ENCODE results near the gene AIFM2. TPM values are rescaled to one million over a fixed set of nuclear protein-coding genes. Genes with fewer than 3 reads are reported as not detected.
A peak's percentile ranks its signal among the peaks of the same experiment; 100 is the strongest.

AIFM2 gene
- total RNA-seq, 1 donor from 2014 or later, result 0.74 TPM

DNA sequence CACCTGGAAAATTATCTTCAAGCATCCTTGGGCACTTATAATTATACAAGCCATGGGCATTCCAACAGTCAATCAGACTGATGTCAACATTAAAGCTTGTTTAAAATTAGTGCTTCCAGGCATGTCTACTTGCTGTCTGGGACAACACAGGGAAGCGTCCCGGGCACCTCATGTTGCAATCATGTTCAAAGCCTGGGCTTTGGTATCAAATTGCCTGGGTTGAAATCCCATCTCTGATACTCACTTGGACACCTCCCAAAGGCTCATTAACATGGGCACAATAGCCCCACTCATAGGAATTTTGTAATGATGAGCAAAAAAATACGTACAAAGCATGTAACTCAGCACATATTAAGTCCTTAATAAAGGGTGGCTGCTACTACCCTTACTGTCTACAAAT lies 14.4 kb downstream of the AIFM2 start:
- Mint-ChIP-seq H3K27ac (ENCODE audit: unreplicated experiment) (no peak overlapping the region), H3K4me1 (ENCODE audit: low read depth, unreplicated experiment) (no peaks in the 10 kb centered on the region), H3K9me3 (ENCODE audit: unreplicated experiment) (no peaks in the 10 kb centered on the region), H3K27me3 (ENCODE audit: unreplicated experiment) (peaks cover 3% of the 10 kb centered on the region), H3K36me3 (ENCODE audit: unreplicated experiment) (no peaks in the 10 kb centered on the region), H3K4me3 (ENCODE audit: unreplicated experiment) (no peak overlapping the region)
- no peak for DNase-seq
- TF ChIP-seq, protein P1, sequence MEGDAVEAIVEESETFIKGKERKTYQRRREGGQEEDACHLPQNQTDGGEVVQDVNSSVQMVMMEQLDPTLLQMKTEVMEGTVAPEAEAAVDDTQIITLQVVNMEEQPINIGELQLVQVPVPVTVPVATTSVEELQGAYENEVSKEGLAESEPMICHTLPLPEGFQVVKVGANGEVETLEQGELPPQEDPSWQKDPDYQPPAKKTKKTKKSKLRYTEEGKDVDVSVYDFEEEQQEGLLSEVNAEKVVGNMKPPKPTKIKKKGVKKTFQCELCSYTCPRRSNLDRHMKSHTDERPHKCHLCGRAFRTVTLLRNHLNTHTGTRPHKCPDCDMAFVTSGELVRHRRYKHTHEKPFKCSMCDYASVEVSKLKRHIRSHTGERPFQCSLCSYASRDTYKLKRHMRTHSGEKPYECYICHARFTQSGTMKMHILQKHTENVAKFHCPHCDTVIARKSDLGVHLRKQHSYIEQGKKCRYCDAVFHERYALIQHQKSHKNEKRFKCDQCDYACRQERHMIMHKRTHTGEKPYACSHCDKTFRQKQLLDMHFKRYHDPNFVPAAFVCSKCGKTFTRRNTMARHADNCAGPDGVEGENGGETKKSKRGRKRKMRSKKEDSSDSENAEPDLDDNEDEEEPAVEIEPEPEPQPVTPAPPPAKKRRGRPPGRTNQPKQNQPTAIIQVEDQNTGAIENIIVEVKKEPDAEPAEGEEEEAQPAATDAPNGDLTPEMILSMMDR (IDR thresholded peaks at IDR 0.05; ENCODE audit: partially characterized antibody, unreplicated experiment), result no peak

DNA sequence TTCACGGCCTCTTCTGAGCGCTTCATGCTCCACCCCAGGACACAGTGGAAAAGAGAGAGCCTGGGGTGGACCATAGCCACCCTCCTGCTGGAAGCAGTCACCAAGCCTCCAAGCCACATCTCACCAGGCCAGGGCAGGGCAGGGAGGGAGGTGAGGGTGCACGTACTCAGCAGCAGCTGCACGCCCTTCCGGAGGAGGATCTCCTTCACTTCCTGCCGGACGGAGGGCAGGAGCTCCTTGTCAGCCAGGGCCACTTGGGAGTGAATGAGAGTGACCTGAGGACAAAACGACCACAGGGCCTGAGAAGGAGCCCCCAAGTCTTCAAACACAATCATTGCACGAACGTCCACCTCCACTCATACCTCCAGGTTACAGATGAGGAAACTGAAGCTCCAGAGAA lies 15.0 kb downstream of the AIFM2 start:
- peaks cover 4% of the 10 kb centered on the region for H3K36me3 Mint-ChIP-seq (ENCODE audit: unreplicated experiment)
- TF ChIP-seq, protein P1 (IDR thresholded peaks at IDR 0.05; ENCODE audit: partially characterized antibody, unreplicated experiment), result no peak
- no peaks in the 10 kb centered on the region for H3K9me3 Mint-ChIP-seq (ENCODE audit: unreplicated experiment)
- H3K4me3 Mint-ChIP-seq (ENCODE audit: unreplicated experiment), result no peak overlapping the region
- no peak for DNase-seq
- H3K27ac Mint-ChIP-seq (ENCODE audit: unreplicated experiment), result no peak overlapping the region
- H3K27me3 Mint-ChIP-seq (ENCODE audit: unreplicated experiment), result peaks cover 3% of the 10 kb centered on the region
- no peaks in the 10 kb centered on the region for H3K4me1 Mint-ChIP-seq (ENCODE audit: low read depth, unreplicated experiment)

DNA sequence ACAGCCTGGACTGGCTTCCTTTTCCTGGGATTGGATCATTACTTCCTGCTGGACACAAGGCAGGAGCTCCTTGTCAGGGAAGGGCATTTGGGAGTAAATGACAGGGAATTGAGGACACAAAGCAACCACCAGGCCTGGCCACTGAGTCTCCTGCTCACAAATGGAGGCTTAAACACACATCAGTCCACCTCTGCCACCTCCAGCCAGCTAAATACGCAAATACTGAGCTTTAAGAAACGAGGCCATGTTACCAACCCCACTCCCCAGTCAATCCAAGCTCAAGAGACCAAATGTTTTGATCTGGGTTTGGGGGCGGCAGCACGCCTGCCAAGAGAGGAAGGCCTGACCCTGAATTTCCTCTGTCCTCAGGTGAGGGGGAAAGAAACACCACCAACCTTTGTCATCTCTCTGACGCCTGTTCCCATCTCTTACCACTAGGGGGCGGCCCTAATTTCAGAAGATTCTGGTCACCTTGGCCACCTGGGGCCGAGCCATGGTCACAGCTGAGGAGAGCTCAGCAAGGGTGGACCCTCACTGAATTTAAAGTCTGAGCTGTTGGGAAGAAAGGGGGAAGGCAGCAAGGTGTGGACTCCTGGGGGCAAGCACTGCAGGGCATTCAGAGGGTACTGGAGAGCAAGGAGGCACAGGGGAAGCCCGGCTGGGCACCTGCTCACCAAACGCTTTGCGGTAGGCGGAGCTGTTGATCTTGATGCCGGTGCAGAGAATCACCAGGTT lies 16.5 kb downstream of the AIFM2 start:
- peak; percentile 65 for DNase-seq
- Mint-ChIP-seq H3K27ac (ENCODE audit: unreplicated experiment) (no peak overlapping the region), H3K36me3 (ENCODE audit: unreplicated experiment) (peaks cover 4% of the 10 kb centered on the region), H3K4me3 (ENCODE audit: unreplicated experiment) (no peak overlapping the region), H3K27me3 (ENCODE audit: unreplicated experiment) (peaks cover 3% of the 10 kb centered on the region), H3K9me3 (ENCODE audit: unreplicated experiment) (no peaks in the 10 kb centered on the region), H3K4me1 (ENCODE audit: low read depth, unreplicated experiment) (no peaks in the 10 kb centered on the region)
- TF ChIP-seq, protein P1 (IDR thresholded peaks at IDR 0.05; ENCODE audit: partially characterized antibody, unreplicated experiment), result peak; percentile 96

DNA sequence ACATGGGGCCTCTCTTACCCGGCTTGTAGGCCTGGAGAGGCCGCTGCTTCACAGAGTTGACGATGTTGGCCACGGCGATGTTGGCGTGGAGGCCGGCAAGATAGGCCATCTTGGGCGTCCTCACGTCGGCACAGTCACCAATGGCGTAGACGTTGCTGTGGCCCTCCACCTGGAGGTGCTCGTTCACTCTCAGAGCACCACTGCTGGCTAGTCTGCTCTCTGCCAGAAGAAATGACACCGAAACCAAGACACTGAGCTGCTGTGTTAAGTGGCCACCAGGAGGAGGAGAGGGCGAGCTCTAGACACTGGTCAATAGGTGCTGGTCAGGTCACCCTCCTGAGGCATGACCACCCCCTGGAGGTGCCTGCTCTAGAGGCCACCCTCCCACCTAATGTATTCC lies 17.7 kb downstream of the AIFM2 start:
- H3K27ac Mint-ChIP-seq (ENCODE audit: unreplicated experiment), result no peak overlapping the region
- no peaks in the 10 kb centered on the region for H3K4me1 Mint-ChIP-seq (ENCODE audit: low read depth, unreplicated experiment)
- H3K27me3 Mint-ChIP-seq (ENCODE audit: unreplicated experiment), result peaks cover 3% of the 10 kb centered on the region
- H3K9me3 Mint-ChIP-seq (ENCODE audit: unreplicated experiment), result no peaks in the 10 kb centered on the region
- no peak for DNase-seq
- TF ChIP-seq, protein P1 (IDR thresholded peaks at IDR 0.05; ENCODE audit: partially characterized antibody, unreplicated experiment), result no peak
- H3K4me3 Mint-ChIP-seq (ENCODE audit: unreplicated experiment), result no peak overlapping the region
- peaks cover 4% of the 10 kb centered on the region for H3K36me3 Mint-ChIP-seq (ENCODE audit: unreplicated experiment)

DNA sequence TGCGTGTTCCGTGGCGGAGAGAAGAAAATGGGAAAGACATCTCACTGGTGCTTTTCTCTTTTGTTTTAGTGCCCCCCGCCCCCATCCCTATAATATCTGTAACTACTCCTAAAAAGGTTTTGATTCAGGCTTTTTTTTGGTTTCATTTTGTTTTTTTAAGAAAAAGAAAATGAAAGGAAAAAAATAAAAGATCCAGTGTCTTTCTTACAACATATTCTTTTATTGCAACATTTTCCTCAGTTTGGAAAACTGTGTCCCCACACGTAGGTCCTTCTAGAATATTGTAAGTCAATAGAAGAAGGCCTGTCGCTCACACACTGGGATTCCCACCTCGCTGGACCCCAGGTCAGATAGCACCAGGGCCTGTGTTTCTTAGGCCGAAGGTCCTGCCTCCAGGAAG lies 20.6 kb downstream of the AIFM2 start:
- no peak overlapping the region for H3K27ac Mint-ChIP-seq (ENCODE audit: unreplicated experiment)
- H3K4me1 Mint-ChIP-seq (ENCODE audit: low read depth, unreplicated experiment), result peaks cover 1% of the 10 kb centered on the region
- TF ChIP-seq, protein P1 (IDR thresholded peaks at IDR 0.05; ENCODE audit: partially characterized antibody, unreplicated experiment), result no peak
- H3K9me3 Mint-ChIP-seq (ENCODE audit: unreplicated experiment), result no peaks in the 10 kb centered on the region
- no peak overlapping the region for H3K4me3 Mint-ChIP-seq (ENCODE audit: unreplicated experiment)
- peaks cover 3% of the 10 kb centered on the region for H3K27me3 Mint-ChIP-seq (ENCODE audit: unreplicated experiment)
- no peak for DNase-seq
- H3K36me3 Mint-ChIP-seq (ENCODE audit: unreplicated experiment), result peaks cover 4% of the 10 kb centered on the region

All from glutamatergic neuron (in vitro differentiated cells).